T-helper 17 cell (primary cell): Measurements from ENCODE around the gene PLD5. TPM values are rescaled to one million over a fixed set of nuclear protein-coding genes. Genes with fewer than 3 reads are reported as not detected.
A peak's percentile ranks its signal among the peaks of the same experiment; 100 is the strongest.

Experiments
- ATAC-seq: fragments of 150-1000 bp; cut with Tn5 transposase; 2 replicates; pipeline ENCODE4 v1.10.0; 2021; ENCODE audit warnings: mild to moderate bottlenecking, moderate library complexity
- DNase-seq, 3 donors: peaks; one replicate each; pipeline versions ENCODE4 v3.0.0 to v3.0.0-alpha.2; 2020 to 2021
- H3K9me3 ChIP-seq: one replicate; pipeline ENCODE4 v1.7.0; 2013; ENCODE audit warnings: low read length, mild to moderate bottlenecking; ENCODE audit not compliant: control insufficient read depth, poor library complexity, severe bottlenecking
- H3K27ac Mint-ChIP-seq: one replicate; pipeline ENCODE4 v1.8.0; 2022; ENCODE audit warnings: mild to moderate bottlenecking, moderate library complexity, mixed read lengths
- H3K27me3 Mint-ChIP-seq: one replicate; pipeline ENCODE4 v1.8.0; 2022; ENCODE audit warnings: mixed read lengths
- H3K36me3 Mint-ChIP-seq: one replicate; pipeline ENCODE4 v1.8.0; 2022; ENCODE audit warnings: low read depth, mixed read lengths
- H3K4me1 Mint-ChIP-seq: one replicate; pipeline ENCODE4 v1.8.0; 2022; ENCODE audit warnings: mild to moderate bottlenecking, mixed read lengths
- H3K4me3 Mint-ChIP-seq: one replicate; pipeline ENCODE4 v1.8.0; 2022; ENCODE audit warnings: mild to moderate bottlenecking, moderate library complexity, mixed read lengths
- total RNA-seq, 4 donors: library from RNA in 2 of 4; stranded (reverse) in 2 of 4; gene quantifications; one replicate each; pipeline ENCODE4 v1.2.3 and lab custom pipeline; 2022 to 2026

The PLD5 gene
- total RNA-seq, 2 donors from 2014 or later = not detected

- no peak for ATAC-seq
- H3K4me3 Mint-ChIP-seq = no peak overlapping the region
- no peaks in the 10 kb centered on the region for H3K9me3 ChIP-seq
- no peaks in the 10 kb centered on the region for H3K4me1 Mint-ChIP-seq
- peaks cover 11% of the 10 kb centered on the region for H3K27me3 Mint-ChIP-seq
- H3K27ac Mint-ChIP-seq = no peak overlapping the region
- no peak for DNase-seq
- no peaks in the 10 kb centered on the region for H3K36me3 Mint-ChIP-seq
Observed at GRCh38 chr1:242530761-242531160, 6.3 kb upstream of the PLD5 start.

- DNase-seq = no peak
- Mint-ChIP-seq H3K4me3 (peak overlapping the region; percentile 77), H3K27ac (no peak overlapping the region), H3K36me3 (no peaks in the 10 kb centered on the region), H3K4me1 (peaks cover 4% of the 10 kb centered on the region), H3K27me3 (peaks cover 45% of the 10 kb centered on the region)
- no peak for ATAC-seq
- H3K9me3 ChIP-seq = no peaks in the 10 kb centered on the region
Observed at GRCh38 chr1:242525769-242526168, 1.3 kb upstream of the PLD5 start.

GRCh38 chr1:242525360-242525722, 844 bp upstream of the PLD5 start:
- Mint-ChIP-seq H3K4me3 (peak overlapping the region; percentile 77), H3K4me1 (peaks cover 4% of the 10 kb centered on the region), H3K36me3 (no peaks in the 10 kb centered on the region), H3K27me3 (peaks cover 49% of the 10 kb centered on the region), H3K27ac (no peak overlapping the region)
- H3K9me3 ChIP-seq = no peaks in the 10 kb centered on the region
- DNase-seq (no peak), ATAC-seq (no peak)

- no peaks in the 10 kb centered on the region for H3K9me3 ChIP-seq
- H3K27ac Mint-ChIP-seq = no peak overlapping the region
- ATAC-seq (no peak), DNase-seq (no peak)
- H3K4me1 Mint-ChIP-seq = peaks cover 4% of the 10 kb centered on the region
- H3K36me3 Mint-ChIP-seq = no peaks in the 10 kb centered on the region
- H3K4me3 Mint-ChIP-seq = peak overlapping the region; percentile 68
- peaks cover 63% of the 10 kb centered on the region for H3K27me3 Mint-ChIP-seq
Observed at GRCh38 chr1:242523719-242524570, 552 bp downstream of the PLD5 start.

- H3K9me3 ChIP-seq = no peaks in the 10 kb centered on the region
- H3K4me1 Mint-ChIP-seq = peaks cover 4% of the 10 kb centered on the region
- peaks cover 64% of the 10 kb centered on the region for H3K27me3 Mint-ChIP-seq
- H3K27ac Mint-ChIP-seq = no peak overlapping the region
- DNase-seq (no peak), ATAC-seq (no peak)
- peak overlapping the region; percentile 68 for H3K4me3 Mint-ChIP-seq
- no peaks in the 10 kb centered on the region for H3K36me3 Mint-ChIP-seq
Observed at GRCh38 chr1:242522996-242523718, 1.3 kb downstream of the PLD5 start.

GRCh38 chr1:242522304-242522945, 2.1 kb downstream of the PLD5 start:
- no peak overlapping the region for H3K27ac Mint-ChIP-seq
- H3K4me3 Mint-ChIP-seq = no peak overlapping the region
- peaks cover 64% of the 10 kb centered on the region for H3K27me3 Mint-ChIP-seq
- no peak for ATAC-seq
- no peak for DNase-seq
- no peaks in the 10 kb centered on the region for H3K36me3 Mint-ChIP-seq
- H3K4me1 Mint-ChIP-seq = peaks cover 4% of the 10 kb centered on the region
- no peaks in the 10 kb centered on the region for H3K9me3 ChIP-seq

GRCh38 chr1:242515555-242515954, 8.9 kb downstream of the PLD5 start:
- ATAC-seq = no peak
- H3K4me1 Mint-ChIP-seq = no peaks in the 10 kb centered on the region
- H3K27me3 Mint-ChIP-seq = peaks cover 17% of the 10 kb centered on the region
- H3K36me3 Mint-ChIP-seq = no peaks in the 10 kb centered on the region
- H3K9me3 ChIP-seq = no peaks in the 10 kb centered on the region
- H3K27ac Mint-ChIP-seq = no peak overlapping the region
- no peak for DNase-seq
- H3K4me3 Mint-ChIP-seq = no peak overlapping the region

- no peak overlapping the region for H3K27ac Mint-ChIP-seq
Observed at GRCh38 chr1:242506724-242507123, 17.8 kb downstream of the PLD5 start.

GRCh38 chr1:242489545-242489944, 35.0 kb downstream of the PLD5 start:
- DNase-seq (no peak), ATAC-seq (no peak)
- Mint-ChIP-seq H3K36me3 (no peaks in the 10 kb centered on the region), H3K27ac (no peak overlapping the region), H3K27me3 (no peaks in the 10 kb centered on the region), H3K4me3 (no peak overlapping the region), H3K4me1 (no peaks in the 10 kb centered on the region)
- H3K9me3 ChIP-seq = no peaks in the 10 kb centered on the region

More at GRCh38 chr1:242506724-242507123, 17.8 kb downstream of the PLD5 start:
- no peak for DNase-seq
- Mint-ChIP-seq H3K4me1 (no peaks in the 10 kb centered on the region), H3K36me3 (peaks cover 2% of the 10 kb centered on the region), H3K27me3 (peaks cover 14% of the 10 kb centered on the region), H3K4me3 (no peak overlapping the region)
- H3K9me3 ChIP-seq = no peaks in the 10 kb centered on the region
- ATAC-seq = no peak

- Mint-ChIP-seq H3K36me3 (no peaks in the 10 kb centered on the region), H3K27ac (no peak overlapping the region), H3K4me1 (no peaks in the 10 kb centered on the region), H3K4me3 (no peak overlapping the region), H3K27me3 (peaks cover 17% of the 10 kb centered on the region)
- ATAC-seq = no peak
- DNase-seq = no peak
- no peaks in the 10 kb centered on the region for H3K9me3 ChIP-seq
Observed at GRCh38 chr1:242477944-242478343, 46.6 kb downstream of the PLD5 start.

GRCh38 chr1:242470774-242471173, 53.7 kb downstream of the PLD5 start:
- no peak for ATAC-seq
- H3K27me3 Mint-ChIP-seq = peaks cover 38% of the 10 kb centered on the region
- H3K9me3 ChIP-seq = no peaks in the 10 kb centered on the region
- no peak for DNase-seq
- H3K36me3 Mint-ChIP-seq = no peaks in the 10 kb centered on the region
- no peak overlapping the region for H3K4me3 Mint-ChIP-seq
- H3K4me1 Mint-ChIP-seq = no peaks in the 10 kb centered on the region
- H3K27ac Mint-ChIP-seq = no peak overlapping the region

GRCh38 chr1:242468784-242469183, 55.7 kb downstream of the PLD5 start:
- H3K9me3 ChIP-seq = no peaks in the 10 kb centered on the region
- DNase-seq = no peak
- H3K4me3 Mint-ChIP-seq = no peak overlapping the region
- H3K4me1 Mint-ChIP-seq = no peaks in the 10 kb centered on the region
- H3K36me3 Mint-ChIP-seq = no peaks in the 10 kb centered on the region
- H3K27me3 Mint-ChIP-seq = peaks cover 36% of the 10 kb centered on the region
- ATAC-seq = no peak
- no peak overlapping the region for H3K27ac Mint-ChIP-seq

- Mint-ChIP-seq H3K36me3 (no peaks in the 10 kb centered on the region), H3K27me3 (peaks cover 36% of the 10 kb centered on the region), H3K4me3 (no peak overlapping the region), H3K27ac (no peak overlapping the region), H3K4me1 (no peaks in the 10 kb centered on the region)
- ATAC-seq (peak; percentile 30), DNase-seq (no peak)
- no peaks in the 10 kb centered on the region for H3K9me3 ChIP-seq
Observed at GRCh38 chr1:242467556-242468145, 56.8 kb downstream of the PLD5 start.
